Memory B cell (primary cell): ENCODE results near the gene VSX2.
"Not testable (repeated sequence)": the region's sequence is repeated elsewhere in the genome, so short reads cannot be mapped to it uniquely, and the experiment has no call there.

Experiments used
- ATAC-seq: fragments of 150-1000 bp; cut with Tn5 transposase; 2 replicates; pipeline ENCODE4 v1.10.0; 2021; ENCODE audit warnings: low read depth, mild to moderate bottlenecking, moderate library complexity
- DNase-seq, 2 donors: peaks; one replicate each; pipeline ENCODE4 v3.0.0; 2022; ENCODE audit warnings: low spot score in 2 of 2
- H3K27ac Mint-ChIP-seq: one replicate; pipeline ENCODE4 v1.8.0; 2022; ENCODE audit warnings: mild to moderate bottlenecking, moderate library complexity, mixed read lengths
- H3K27me3 Mint-ChIP-seq: one replicate; pipeline ENCODE4 v1.8.0; 2022; ENCODE audit warnings: mixed read lengths
- H3K36me3 Mint-ChIP-seq: one replicate; pipeline ENCODE4 v1.8.0; 2022; ENCODE audit warnings: mild to moderate bottlenecking, mixed read lengths
- H3K4me1 Mint-ChIP-seq: one replicate; pipeline ENCODE4 v1.8.0; 2022; ENCODE audit warnings: mixed read lengths
- H3K4me3 Mint-ChIP-seq: one replicate; pipeline ENCODE4 v1.8.0; 2022; ENCODE audit warnings: mild to moderate bottlenecking, moderate library complexity, mixed read lengths
- H3K9me3 Mint-ChIP-seq: one replicate; pipeline ENCODE4 v1.8.0; 2022; ENCODE audit warnings: mixed read lengths

The VSX2 gene

GRCh38 chr14:74258764-74259035 lies 19.5 kb downstream of the VSX2 start:
- DNase-seq (no peak), ATAC-seq (no peak)
- Mint-ChIP-seq H3K9me3 (no peaks in the 10 kb centered on the region), H3K4me1 (peaks cover 4% of the 10 kb centered on the region), H3K27ac (no peak overlapping the region), H3K27me3 (peaks cover 7% of the 10 kb centered on the region), H3K36me3 (no peaks in the 10 kb centered on the region), H3K4me3 (peak overlapping the region; percentile 39)

GRCh38 chr14:74259513-74259912 lies 20.3 kb downstream of the VSX2 start:
- Mint-ChIP-seq H3K36me3 (no peaks in the 10 kb centered on the region), H3K4me1 (peaks cover 4% of the 10 kb centered on the region), H3K9me3 (no peaks in the 10 kb centered on the region), H3K27ac (no peak overlapping the region), H3K27me3 (peaks cover 7% of the 10 kb centered on the region), H3K4me3 (peak overlapping the region; percentile 38)
- no peak for ATAC-seq
- DNase-seq: no peak

- Mint-ChIP-seq H3K27me3 (peaks cover 9% of the 10 kb centered on the region), H3K4me3 (no peak overlapping the region), H3K4me1 (peaks cover 4% of the 10 kb centered on the region), H3K36me3 (no peaks in the 10 kb centered on the region), H3K27ac (no peak overlapping the region), H3K9me3 (no peaks in the 10 kb centered on the region)
- DNase-seq (no peak), ATAC-seq (no peak)
Observed at GRCh38 chr14:74260525-74261233, 21.4 kb downstream of the VSX2 start.

- DNase-seq: no peak
- H3K36me3 Mint-ChIP-seq: no peaks in the 10 kb centered on the region
- H3K9me3 Mint-ChIP-seq: no peaks in the 10 kb centered on the region
- H3K4me3 Mint-ChIP-seq: no peak overlapping the region
- peaks cover 4% of the 10 kb centered on the region for H3K4me1 Mint-ChIP-seq
- H3K27ac Mint-ChIP-seq: no peak overlapping the region
- ATAC-seq: no peak
- H3K27me3 Mint-ChIP-seq: peaks cover 9% of the 10 kb centered on the region
Observed at GRCh38 chr14:74261288-74261687, 22.0 kb downstream of the VSX2 start.

- no peaks in the 10 kb centered on the region for H3K9me3 Mint-ChIP-seq
- peaks cover 6% of the 10 kb centered on the region for H3K27me3 Mint-ChIP-seq
- peaks cover under 1% of the 10 kb centered on the region for H3K4me1 Mint-ChIP-seq
- ATAC-seq (no peak), DNase-seq (no peak)
- no peak overlapping the region for H3K27ac Mint-ChIP-seq
- no peak overlapping the region for H3K4me3 Mint-ChIP-seq
- no peaks in the 10 kb centered on the region for H3K36me3 Mint-ChIP-seq
Observed at GRCh38 chr14:74262076-74262475, 22.8 kb downstream of the VSX2 start.

- Mint-ChIP-seq H3K4me1 (no peaks in the 10 kb centered on the region), H3K36me3 (no peaks in the 10 kb centered on the region), H3K4me3 (no peak overlapping the region), H3K9me3 (no peaks in the 10 kb centered on the region), H3K27ac (no peak overlapping the region), H3K27me3 (peaks cover 6% of the 10 kb centered on the region)
- ATAC-seq (no peak), DNase-seq (no peak)
Observed at GRCh38 chr14:74263181-74263580, 23.9 kb downstream of the VSX2 start.

- DNase-seq (no peak), ATAC-seq (no peak)
- peaks cover 6% of the 10 kb centered on the region for H3K27me3 Mint-ChIP-seq
- no peaks in the 10 kb centered on the region for H3K36me3 Mint-ChIP-seq
- H3K4me3 Mint-ChIP-seq: no peak overlapping the region
- H3K4me1 Mint-ChIP-seq: no peaks in the 10 kb centered on the region
- H3K9me3 Mint-ChIP-seq: no peaks in the 10 kb centered on the region
- H3K27ac Mint-ChIP-seq: no peak overlapping the region
Observed at GRCh38 chr14:74263921-74264320, 24.7 kb downstream of the VSX2 start.

GRCh38 chr14:74265301-74265965 lies 26.2 kb downstream of the VSX2 start:
- H3K4me3 Mint-ChIP-seq: no peak overlapping the region
- H3K4me1 Mint-ChIP-seq: no peaks in the 10 kb centered on the region
- no peaks in the 10 kb centered on the region for H3K9me3 Mint-ChIP-seq
- H3K27ac Mint-ChIP-seq: no peak overlapping the region
- H3K27me3 Mint-ChIP-seq: peaks cover 6% of the 10 kb centered on the region
- DNase-seq (no peak), ATAC-seq (no peak)
- no peaks in the 10 kb centered on the region for H3K36me3 Mint-ChIP-seq

GRCh38 chr14:74267588-74267987 lies 28.3 kb downstream of the VSX2 start:
- Mint-ChIP-seq H3K4me1 (no peaks in the 10 kb centered on the region), H3K36me3 (no peaks in the 10 kb centered on the region), H3K27ac (no peak overlapping the region), H3K9me3 (no peaks in the 10 kb centered on the region), H3K27me3 (peaks cover 12% of the 10 kb centered on the region), H3K4me3 (no peak overlapping the region)
- DNase-seq: no peak
- ATAC-seq: no peak

GRCh38 chr14:74270382-74271177 lies 31.3 kb downstream of the VSX2 start:
- not testable (repeated sequence) for DNase-seq

GRCh38 chr14:74271365-74271764 lies 32.1 kb downstream of the VSX2 start:
- Mint-ChIP-seq H3K4me3 (no peak overlapping the region), H3K36me3 (no peaks in the 10 kb centered on the region), H3K4me1 (no peaks in the 10 kb centered on the region), H3K27me3 (peaks cover 8% of the 10 kb centered on the region), H3K27ac (no peak overlapping the region), H3K9me3 (no peaks in the 10 kb centered on the region)
- ATAC-seq (no peak), DNase-seq (no peak)

More at GRCh38 chr14:74270382-74271177, 31.3 kb downstream of the VSX2 start:
- H3K9me3 Mint-ChIP-seq, H3K27me3 Mint-ChIP-seq, H3K27ac Mint-ChIP-seq, ATAC-seq, H3K4me3 Mint-ChIP-seq, H3K4me1 Mint-ChIP-seq, H3K36me3 Mint-ChIP-seq: not testable (repeated sequence)

- no peak overlapping the region for H3K27ac Mint-ChIP-seq
- ATAC-seq: no peak
- no peak for DNase-seq
- no peaks in the 10 kb centered on the region for H3K36me3 Mint-ChIP-seq
- H3K9me3 Mint-ChIP-seq: peaks cover 5% of the 10 kb centered on the region
- peaks cover 2% of the 10 kb centered on the region for H3K4me1 Mint-ChIP-seq
- no peak overlapping the region for H3K4me3 Mint-ChIP-seq
- H3K27me3 Mint-ChIP-seq: peaks cover 5% of the 10 kb centered on the region
Observed at GRCh38 chr14:74275241-74275841, 36.1 kb downstream of the VSX2 start.

GRCh38 chr14:74278080-74278479 lies 38.8 kb downstream of the VSX2 start:
- H3K9me3 Mint-ChIP-seq: peaks cover 7% of the 10 kb centered on the region

GRCh38 chr14:74281069-74281468 lies 41.8 kb downstream of the VSX2 start:
- H3K4me3 Mint-ChIP-seq: no peak overlapping the region
- peaks cover 7% of the 10 kb centered on the region for H3K4me1 Mint-ChIP-seq
- no peak for DNase-seq
- peaks cover 7% of the 10 kb centered on the region for H3K9me3 Mint-ChIP-seq
- ATAC-seq: no peak
- peaks cover 29% of the 10 kb centered on the region for H3K36me3 Mint-ChIP-seq
- no peak overlapping the region for H3K27ac Mint-ChIP-seq
- H3K27me3 Mint-ChIP-seq: no peaks in the 10 kb centered on the region

More at GRCh38 chr14:74278080-74278479, 38.8 kb downstream of the VSX2 start:
- Mint-ChIP-seq H3K4me3 (no peak overlapping the region), H3K4me1 (peaks cover 7% of the 10 kb centered on the region), H3K36me3 (peaks cover 12% of the 10 kb centered on the region), H3K27ac (no peak overlapping the region), H3K27me3 (no peaks in the 10 kb centered on the region)
- ATAC-seq (no peak), DNase-seq (no peak)
